Left ventricle myocardium superior (tissue), 1 donor: ENCODE measurements around the gene GPR39. TPM values are rescaled to one million over a fixed set of nuclear protein-coding genes. Genes with fewer than 3 reads are reported as not detected.

ENCODE experiments used
- ATAC-seq: fragments of 200-7000 bp; cut with Tn5 transposase; one replicate; pipeline ENCODE4 v1.9.1; 2020; ENCODE audit warnings: mild to moderate bottlenecking, moderate library complexity
- DNase-seq: peaks from one replicate; pipeline ENCODE4 v3.0.0-alpha.2; 2020
- intact Hi-C: fragments of 100-400 bp; cut with micrococcal nuclease; formaldehyde crosslinking; loops from one replicate; pipeline ENCODE4 v1.11.0; 2022
- total RNA-seq: library from RNA; stranded (reverse); fragmentation: NEBNext Ultra II Directional; extraction: Animal tissue kit (Norgen Biotek cat#: 25700); gene quantifications from one replicate; pipeline ENCODE4 v1.2.1, GENCODE V29; 2021
- donor health status: DM: no; HTN: yes; CAD: no; lungs with severe emphysema.

GPR39 gene
- total RNA-seq, 1 donor from 2014 or later = not detected

GRCh38 chr2:132586835-132587234 is 170.2 kb downstream of the GPR39 start:
- DNase-seq (no peak), ATAC-seq (no peak)
- intact Hi-C loops = no loop called here

GRCh38 chr2:132588576-132588975 is 172.0 kb downstream of the GPR39 start:
- ATAC-seq (no peak), DNase-seq (no peak)
- intact Hi-C loops = no loop called here

GRCh38 chr2:132589111-132589830 is 172.7 kb downstream of the GPR39 start:
- intact Hi-C loops = no loop called here
- ATAC-seq (no peak), DNase-seq (no peak)

- intact Hi-C loops = no loop called here
- ATAC-seq (no peak), DNase-seq (no peak)
Observed at GRCh38 chr2:132589966-132590365, 173.4 kb downstream of the GPR39 start.

GRCh38 chr2:132593171-132593570 is 176.6 kb downstream of the GPR39 start:
- ATAC-seq (no peak), DNase-seq (no peak)
- intact Hi-C loops = no loop called here

- DNase-seq = no peak
- no peak for ATAC-seq
- intact Hi-C loops = no loop called here
Observed at GRCh38 chr2:132595186-132595585, 178.6 kb downstream of the GPR39 start.

GRCh38 chr2:132595693-132596092 is 179.1 kb downstream of the GPR39 start:
- DNase-seq = no peak
- intact Hi-C loops = no loop called here
- ATAC-seq = no peak

- intact Hi-C loops = no loop called here
- no peak for ATAC-seq
- no peak for DNase-seq
Observed at GRCh38 chr2:132597166-132597565, 180.6 kb downstream of the GPR39 start.

GRCh38 chr2:132597831-132598230 is 181.2 kb downstream of the GPR39 start:
- no peak for ATAC-seq
- no peak for DNase-seq
- intact Hi-C loops = no loop called here

GRCh38 chr2:132598536-132598935 is 181.9 kb downstream of the GPR39 start:
- no peak for ATAC-seq
- intact Hi-C loops = no loop called here
- no peak for DNase-seq

GRCh38 chr2:132599556-132599955 is 183.0 kb downstream of the GPR39 start:
- intact Hi-C loops = no loop called here

GRCh38 chr2:132604561-132604960 is 188.0 kb downstream of the GPR39 start:
- DNase-seq (no peak), ATAC-seq (no peak)
- intact Hi-C loops = no loop called here

More at GRCh38 chr2:132599556-132599955, 183.0 kb downstream of the GPR39 start:
- ATAC-seq = no peak
- no peak for DNase-seq

GRCh38 chr2:132605236-132606180 is 188.9 kb downstream of the GPR39 start:
- ATAC-seq (no peak), DNase-seq (no peak)
- intact Hi-C loops = no loop called here

- DNase-seq (no peak), ATAC-seq (no peak)
- intact Hi-C loops = no loop called here
Observed at GRCh38 chr2:132606649-132607048, 190.0 kb downstream of the GPR39 start.

- ATAC-seq = no peak
- intact Hi-C loops = no loop called here
- DNase-seq = no peak
Observed at GRCh38 chr2:132607426-132608090, 191.0 kb downstream of the GPR39 start.

- intact Hi-C loops = no loop called here
- ATAC-seq (no peak), DNase-seq (no peak)
Observed at GRCh38 chr2:132608311-132608710, 191.7 kb downstream of the GPR39 start.

GRCh38 chr2:132609101-132609890 is 192.7 kb downstream of the GPR39 start:
- intact Hi-C loops = no loop called here
- DNase-seq = no peak

GRCh38 chr2:132611719-132612118 is 195.1 kb downstream of the GPR39 start:
- no peak for DNase-seq
- intact Hi-C loops = no loop called here
- no peak for ATAC-seq

More at GRCh38 chr2:132609101-132609890, 192.7 kb downstream of the GPR39 start:
- no peak for ATAC-seq
